Kidney (tissue), 14 donors: ENCODE results near the gene ZNF335. TPM values are rescaled to one million over a fixed set of nuclear protein-coding genes. Genes with fewer than 3 reads are reported as not detected.

Source experiments
- DNase-seq, 5 donors: peaks; one replicate each; pipeline ENCODE4 v3.0.0-alpha.2; 2013 to 2020
- FAIRE-seq: peaks from 2 replicates; lab custom pipeline; 2012; peaks lifted over from hg19 to GRCh38; lab: Jason Lieb, UNC
- H3K27ac ChIP-seq, 2 donors: one replicate each; pipeline ENCODE4 v1.7.0; 2013; ENCODE audit warnings: low read depth in 2 of 2, low read length in 2 of 2, inconsistent platforms in 1 of 2
- H3K27me3 ChIP-seq: one replicate; pipeline ENCODE4 v1.7.1; 2013; ENCODE audit warnings: low read length, inconsistent platforms; ENCODE audit not compliant: control insufficient read depth, insufficient read depth
- H3K36me3 ChIP-seq, 3 donors: one replicate each; pipeline versions ENCODE4 v1.7.0 to v1.7.1; 2013; ENCODE audit warnings: low read length in 3 of 3, control low read depth in 1 of 3, inconsistent platforms in 1 of 3; ENCODE audit not compliant: insufficient read depth in 3 of 3, control insufficient read depth in 2 of 3
- H3K4me1 ChIP-seq, 3 donors: one replicate each; pipeline versions ENCODE4 v1.7.0 to v1.7.1; 2013; ENCODE audit warnings: low read length in 3 of 3, inconsistent platforms in 1 of 3, low read depth in 1 of 3; ENCODE audit not compliant: control insufficient read depth in 2 of 3, insufficient read depth in 2 of 3
- H3K4me3 ChIP-seq, 3 donors: one replicate each; pipeline versions ENCODE4 v1.7.0 to v1.8.1; 2013; ENCODE audit warnings: low read length in 3 of 3, control low read depth in 1 of 3, inconsistent platforms in 1 of 3
- H3K9ac ChIP-seq, 3 donors: one replicate each; pipeline versions ENCODE4 v1.7.0 to v1.7.1; 2013; ENCODE audit warnings: low read length in 3 of 3, control low read depth in 1 of 3, inconsistent platforms in 1 of 3
- H3K9me3 ChIP-seq, 3 donors: one replicate each; pipeline versions ENCODE4 v1.7.0 to v1.7.1; 2013; ENCODE audit warnings: low read length in 3 of 3, control low read depth in 1 of 3, inconsistent platforms in 1 of 3; ENCODE audit not compliant: control insufficient read depth in 2 of 3, insufficient read depth in 1 of 3
- CTCF ChIP-seq: IDR thresholded peaks from 3 replicates; pipeline ENCODE4 v1.5.1; 2012; ENCODE audit warnings: mild to moderate bottlenecking, moderate library complexity, borderline replicate concordance; ENCODE audit not compliant: insufficient read depth; ENCODE audit errors: extremely low read depth
- intact Hi-C: fragments of 100-400 bp; cut with DNase I; formaldehyde crosslinking; loops from one replicate; pipeline ENCODE4 v1.11.1; 2022
- polyA plus RNA-seq: library from polyadenylated mRNA; stranded (reverse); fragments of 350-450 nt; fragmentation: Illumina TruSeq; extraction: RNeasy Lipid Tissue Mini Kit (QIAGEN cat#74804); gene quantifications from one replicate; pipeline ENCODE4 v1.2.3, GENCODE V29; 2014; ENCODE audit warnings: low read depth, low replicate concordance; ENCODE audit not compliant: insufficient read depth
- total RNA-seq: library from RNA; stranded (reverse); fragmentation: NEBNext Ultra II Directional; extraction: Animal tissue kit (Norgen Biotek cat#: 25700); gene quantifications from one replicate; pipeline ENCODE4 v1.2.1, GENCODE V29; 2021
- donor health status: control.
- donor health status: control.
- donor health status: control.
- donor health status: control.
- donor health status: control.
- donor health status: DM: yes; HTN: yes; CAD: no.
- donor health status: Normal renal cell carcinoma (clear cell type).

ZNF335 gene
- total and polyA plus RNA-seq, 2 donors from 2014 or later = 5.7 to 22.3 TPM

- Histone ChIP-seq H3K36me3 (no peaks in the 10 kb centered on the region), H3K4me1 (no peaks in the 10 kb centered on the region), H3K27me3 (peaks cover 43% of the 10 kb centered on the region), H3K9ac (no peak overlapping the region), H3K27ac (no peak overlapping the region), H3K4me3 (no peak overlapping the region), H3K9me3 (no peaks in the 10 kb centered on the region)
- FAIRE-seq (no peak), DNase-seq (peak in 4 of 5 donors; percentile 45 to 83 (median 53))
- TF ChIP-seq CTCF = peak; percentile 46
- intact Hi-C loops = no loop called here
Measured at GRCh38 chr20:46013829-46014516, 42.0 kb upstream of the ZNF335 start.

DNA sequence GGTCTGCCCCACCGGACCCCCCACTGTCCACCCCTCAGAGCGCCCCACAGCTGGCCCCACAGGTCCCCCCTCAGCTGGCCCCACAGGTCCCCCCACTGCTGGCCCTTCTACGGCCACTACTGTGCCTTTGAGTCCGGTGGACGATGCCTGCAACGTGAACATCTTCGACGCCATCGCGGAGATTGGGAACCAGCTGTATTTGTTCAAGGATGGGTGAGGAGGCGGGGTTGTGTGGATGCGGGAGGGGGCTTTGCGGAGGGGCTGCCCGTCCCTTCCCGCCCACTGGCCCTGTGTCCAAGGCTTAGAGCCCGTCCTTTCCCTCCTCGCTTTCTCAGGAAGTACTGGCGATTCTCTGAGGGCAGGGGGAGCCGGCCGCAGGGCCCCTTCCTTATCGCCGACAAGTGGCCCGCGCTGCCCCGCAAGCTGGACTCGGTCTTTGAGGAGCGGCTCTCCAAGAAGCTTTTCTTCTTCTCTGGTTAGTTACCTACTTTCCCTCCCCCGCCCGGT, 41.4 kb upstream of the ZNF335 start:
- DNase-seq (no peak), FAIRE-seq (no peak)
- Histone ChIP-seq H3K27ac (no peak overlapping the region), H3K9me3 (no peaks in the 10 kb centered on the region), H3K27me3 (peaks cover 46% of the 10 kb centered on the region), H3K4me1 (no peaks in the 10 kb centered on the region), H3K4me3 (no peak overlapping the region), H3K36me3 (no peaks in the 10 kb centered on the region), H3K9ac (no peak overlapping the region)
- intact Hi-C loops = no loop called here
- no peak for TF ChIP-seq CTCF

- no peak overlapping the region for H3K27ac ChIP-seq
- FAIRE-seq = no peak
- intact Hi-C loops = no loop called here
- H3K36me3 ChIP-seq = no peaks in the 10 kb centered on the region
- H3K9me3 ChIP-seq = no peaks in the 10 kb centered on the region
- H3K27me3 ChIP-seq = peaks cover 49% of the 10 kb centered on the region
- H3K9ac ChIP-seq = no peak overlapping the region
- no peak overlapping the region for H3K4me3 ChIP-seq
- no peak for DNase-seq
- TF ChIP-seq CTCF = no peak
- H3K4me1 ChIP-seq = no peaks in the 10 kb centered on the region
Measured at GRCh38 chr20:46012921-46013320, 40.9 kb upstream of the ZNF335 start.
